H54 (cell line): Measurements from ENCODE around the gene MRC2.

ENCODE experiments used
- DNase-seq: peaks from one replicate; pipeline ENCODE4 v3.0.0; 2011; ENCODE audit warnings: low spot score, mixed read lengths; ENCODE audit not compliant: insufficient read length
- FAIRE-seq: peaks from 3 replicates; lab custom pipeline; 2011; peaks lifted over from hg19 to GRCh38; lab: Jason Lieb, UNC
- POLR2A ChIP-seq: IDR thresholded peaks from 2 replicates; pipeline ENCODE4 v1.6.1; 2011; ENCODE audit warnings: low read depth, mild to moderate bottlenecking, low read length

The MRC2 gene

GRCh38 chr17:62718429-62718828 is 91.0 kb downstream of the MRC2 start:
- no peak for TF ChIP-seq POLR2A
- FAIRE-seq (no peak), DNase-seq (no peak)

GRCh38 chr17:62719586-62719985 is 92.1 kb downstream of the MRC2 start:
- DNase-seq (no peak), FAIRE-seq (no peak)
- TF ChIP-seq POLR2A: no peak

- FAIRE-seq (no peak), DNase-seq (no peak)
- TF ChIP-seq POLR2A: no peak
Observed at GRCh38 chr17:62720126-62720850, 92.8 kb downstream of the MRC2 start.

GRCh38 chr17:62722625-62723024 is 95.2 kb downstream of the MRC2 start:
- no peak for TF ChIP-seq POLR2A
- DNase-seq: no peak
- no peak for FAIRE-seq

GRCh38 chr17:62723842-62724241 is 96.4 kb downstream of the MRC2 start:
- DNase-seq (no peak), FAIRE-seq (no peak)
- TF ChIP-seq POLR2A: no peak

- DNase-seq (no peak), FAIRE-seq (no peak)
- no peak for TF ChIP-seq POLR2A
Observed at GRCh38 chr17:62724398-62725146, 97.1 kb downstream of the MRC2 start.

- DNase-seq (no peak), FAIRE-seq (peak; percentile 23)
- TF ChIP-seq POLR2A: no peak
Observed at GRCh38 chr17:62725791-62726249, 98.3 kb downstream of the MRC2 start.

GRCh38 chr17:62727916-62728672 is 100.6 kb downstream of the MRC2 start:
- FAIRE-seq: no peak
- DNase-seq: no peak
- TF ChIP-seq POLR2A: no peak

GRCh38 chr17:62732125-62732524 is 104.7 kb downstream of the MRC2 start:
- FAIRE-seq (no peak), DNase-seq (no peak)
- TF ChIP-seq POLR2A: no peak

- TF ChIP-seq POLR2A: no peak
- no peak for DNase-seq
- FAIRE-seq: peak; percentile 23
Observed at GRCh38 chr17:62735044-62735651, 107.7 kb downstream of the MRC2 start.

- no peak for DNase-seq
- no peak for FAIRE-seq
- no peak for TF ChIP-seq POLR2A
Observed at GRCh38 chr17:62737513-62737912, 110.0 kb downstream of the MRC2 start.

- no peak for DNase-seq
- no peak for TF ChIP-seq POLR2A
- FAIRE-seq: no peak
Observed at GRCh38 chr17:62738281-62738680, 110.8 kb downstream of the MRC2 start.

GRCh38 chr17:62739645-62740388 is 112.3 kb downstream of the MRC2 start:
- FAIRE-seq: no peak
- TF ChIP-seq POLR2A: no peak
- no peak for DNase-seq

GRCh38 chr17:62741290-62741689 is 113.8 kb downstream of the MRC2 start:
- FAIRE-seq: no peak

More at GRCh38 chr17:62741290-62741689, 113.8 kb downstream of the MRC2 start:
- DNase-seq: no peak
- TF ChIP-seq POLR2A: no peak
